Panc1 (cell line): ENCODE data around the gene HSF2. TPM values are rescaled to one million over a fixed set of nuclear protein-coding genes. Genes with fewer than 3 reads are reported as not detected.

Experiments used
- ATAC-seq: fragments of 200-7000 bp; cut with Tn5 transposase; 2 replicates; pipeline ENCODE4 v1.9.1; 2020; ENCODE audit warnings: mild to moderate bottlenecking, moderate library complexity
- BruUV-seq: library from RNA; stranded (reverse); fragments of 400-500 nt; replicated peaks from 2 replicates; lab custom pipeline; 2021; lab: Mats Ljungman, UMichigan
- CTCF ChIA-PET: fragments of 300-600 bp; sonication (Branson Sonifier 250); formaldehyde crosslinking; loops from one replicate; lab custom pipeline; 2022; ENCODE audit warnings: antibody characterized with exemption; lab: Charles Lee
- POLR2A ChIA-PET: fragments of 300-600 bp; sonication (Branson Sonifier 250); formaldehyde crosslinking; loops from one replicate; lab custom pipeline; 2022; ENCODE audit warnings: antibody characterized with exemption; lab: Charles Lee
- DNase-seq: peaks from one replicate; pipeline ENCODE4 v3.0.0-alpha.2; 2010; ENCODE audit warnings: low read depth, low spot score
- H3K27ac ChIP-seq: 2 replicates; pipeline ENCODE4 v1.5.1; 2011; ENCODE audit warnings: mild to moderate bottlenecking, low read length, inconsistent platforms
- H3K27me3 ChIP-seq: fragments of 200-500 bp; sonication (Bioruptor generic); 2 replicates; pipeline ENCODE4 v1.6.0; 2014; ENCODE audit warnings: low read length, inconsistent platforms; ENCODE audit not compliant: control insufficient read depth, insufficient read depth
- H3K36me3 ChIP-seq: fragments of 200-500 bp; sonication (Bioruptor generic); 2 replicates; pipeline ENCODE4 v1.5.1; 2014; ENCODE audit warnings: inconsistent platforms, mild to moderate bottlenecking, low read length, moderate library complexity; ENCODE audit not compliant: control insufficient read depth, insufficient read depth
- H3K4me1 ChIP-seq: 2 replicates; pipeline ENCODE4 v1.5.1; 2011; ENCODE audit warnings: inconsistent platforms, mild to moderate bottlenecking, low read length, moderate library complexity; ENCODE audit not compliant: control insufficient read depth, insufficient read depth
- H3K4me3 ChIP-seq, 2 experiments: 2 replicates each; pipeline ENCODE4 v1.5.1; 2011 to 2012; ENCODE audit warnings: low read depth in 2 of 2, low read length in 2 of 2, mild to moderate bottlenecking in 2 of 2, inconsistent platforms in 1 of 2, moderate library complexity in 1 of 2
- H3K9me3 ChIP-seq: fragments of 200-500 bp; sonication (Bioruptor generic); 2 replicates; pipeline ENCODE4 v1.5.1; 2014; ENCODE audit warnings: low read depth, mild to moderate bottlenecking, inconsistent platforms, low read length, moderate library complexity; ENCODE audit not compliant: control insufficient read depth, insufficient read depth
- CTCF ChIP-seq: fragments of 450-650 bp; IDR thresholded peaks from 2 replicates; pipeline ENCODE4 v1.5.1; 2017; ENCODE audit warnings: mild to moderate bottlenecking
- POLR2AphosphoS5 ChIP-seq: IDR thresholded peaks from 2 replicates; pipeline ENCODE4 v1.6.1; 2012; ENCODE audit warnings: mild to moderate bottlenecking, low read depth, low read length, moderate library complexity
- SIN3A ChIP-seq: IDR thresholded peaks from 2 replicates; pipeline ENCODE4 v1.6.1; 2012; ENCODE audit warnings: low read depth, mild to moderate bottlenecking, low read length, moderate library complexity, borderline replicate concordance; ENCODE audit not compliant: insufficient read depth
- TCF7L2 ChIP-seq: IDR thresholded peaks from 2 replicates; pipeline ENCODE4 v1.6.1; 2011; ENCODE audit warnings: mild to moderate bottlenecking, low read depth, low read length, inconsistent platforms
- in situ Hi-C: cut with HindIII; loops from 2 replicates; pipeline ENCODE4 v1.10.0; 2016; ENCODE audit warnings: low sequenced_read_pairs, low pct_unique_long_range_greater_than_20kb
- intact Hi-C: fragments of 100-400 bp; cut with micrococcal nuclease; formaldehyde crosslinking; loops from one replicate; pipeline ENCODE4 v1.10.0; 2022; ENCODE audit not compliant: unreplicated experiment
- total RNA-seq: library from RNA; stranded (reverse); gene quantifications from one replicate; pipeline ENCODE4 v1.2.1, GENCODE V29; 2021; ENCODE audit not compliant: unreplicated experiment
- TF ChIP-seq, protein P1 (sequence below), 2 experiments: IDR thresholded peaks; 2 replicates each; pipeline ENCODE4 v1.6.1; 2011 to 2012; ENCODE audit warnings: low read depth in 2 of 2, control low read depth in 1 of 2, low read length in 1 of 2, mild to moderate bottlenecking in 1 of 2, moderate library complexity in 1 of 2; ENCODE audit not compliant: insufficient read depth in 1 of 2

Gene HSF2
- total RNA-seq, 1 experiment from 2014 or later: 21.1 TPM

- ATAC-seq: no peak
- H3K4me1 ChIP-seq: no peaks in the 10 kb centered on the region
- no peaks in the 10 kb centered on the region for H3K27me3 ChIP-seq
- in situ Hi-C loops: no loop called here
- H3K36me3 ChIP-seq: no peaks in the 10 kb centered on the region
- ChIA-PET CTCF (no interaction called here), POLR2A (interaction anchor here (0.6 kb wide), 2 partner anchors 176 to 343 kb away, joined by 3 to 4 read pairs; no protein-coding TSS in a partner anchor)
- intact Hi-C loops: no loop called here
- no peak overlapping the region for H3K4me3 ChIP-seq
- no peak overlapping the region for H3K27ac ChIP-seq
- no TSS peak for BruUV-seq
- no peaks in the 10 kb centered on the region for H3K9me3 ChIP-seq
- DNase-seq: no peak
- TF ChIP-seq TCF7L2: no peak
- no peak for TF ChIP-seq POLR2AphosphoS5
- TF ChIP-seq SIN3A: no peak
- no peak for TF ChIP-seq CTCF
- TF ChIP-seq, protein P1, sequence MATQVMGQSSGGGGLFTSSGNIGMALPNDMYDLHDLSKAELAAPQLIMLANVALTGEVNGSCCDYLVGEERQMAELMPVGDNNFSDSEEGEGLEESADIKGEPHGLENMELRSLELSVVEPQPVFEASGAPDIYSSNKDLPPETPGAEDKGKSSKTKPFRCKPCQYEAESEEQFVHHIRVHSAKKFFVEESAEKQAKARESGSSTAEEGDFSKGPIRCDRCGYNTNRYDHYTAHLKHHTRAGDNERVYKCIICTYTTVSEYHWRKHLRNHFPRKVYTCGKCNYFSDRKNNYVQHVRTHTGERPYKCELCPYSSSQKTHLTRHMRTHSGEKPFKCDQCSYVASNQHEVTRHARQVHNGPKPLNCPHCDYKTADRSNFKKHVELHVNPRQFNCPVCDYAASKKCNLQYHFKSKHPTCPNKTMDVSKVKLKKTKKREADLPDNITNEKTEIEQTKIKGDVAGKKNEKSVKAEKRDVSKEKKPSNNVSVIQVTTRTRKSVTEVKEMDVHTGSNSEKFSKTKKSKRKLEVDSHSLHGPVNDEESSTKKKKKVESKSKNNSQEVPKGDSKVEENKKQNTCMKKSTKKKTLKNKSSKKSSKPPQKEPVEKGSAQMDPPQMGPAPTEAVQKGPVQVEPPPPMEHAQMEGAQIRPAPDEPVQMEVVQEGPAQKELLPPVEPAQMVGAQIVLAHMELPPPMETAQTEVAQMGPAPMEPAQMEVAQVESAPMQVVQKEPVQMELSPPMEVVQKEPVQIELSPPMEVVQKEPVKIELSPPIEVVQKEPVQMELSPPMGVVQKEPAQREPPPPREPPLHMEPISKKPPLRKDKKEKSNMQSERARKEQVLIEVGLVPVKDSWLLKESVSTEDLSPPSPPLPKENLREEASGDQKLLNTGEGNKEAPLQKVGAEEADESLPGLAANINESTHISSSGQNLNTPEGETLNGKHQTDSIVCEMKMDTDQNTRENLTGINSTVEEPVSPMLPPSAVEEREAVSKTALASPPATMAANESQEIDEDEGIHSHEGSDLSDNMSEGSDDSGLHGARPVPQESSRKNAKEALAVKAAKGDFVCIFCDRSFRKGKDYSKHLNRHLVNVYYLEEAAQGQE (IDR thresholded peaks at IDR 0.05; ENCODE audit: insufficient read depth in 1 of 2, low read depth in 2 of 2, low read length in 1 of 2): no peak
Observed at GRCh38 chr6:122361314-122361979, 38.0 kb upstream of the HSF2 start.

DNA sequence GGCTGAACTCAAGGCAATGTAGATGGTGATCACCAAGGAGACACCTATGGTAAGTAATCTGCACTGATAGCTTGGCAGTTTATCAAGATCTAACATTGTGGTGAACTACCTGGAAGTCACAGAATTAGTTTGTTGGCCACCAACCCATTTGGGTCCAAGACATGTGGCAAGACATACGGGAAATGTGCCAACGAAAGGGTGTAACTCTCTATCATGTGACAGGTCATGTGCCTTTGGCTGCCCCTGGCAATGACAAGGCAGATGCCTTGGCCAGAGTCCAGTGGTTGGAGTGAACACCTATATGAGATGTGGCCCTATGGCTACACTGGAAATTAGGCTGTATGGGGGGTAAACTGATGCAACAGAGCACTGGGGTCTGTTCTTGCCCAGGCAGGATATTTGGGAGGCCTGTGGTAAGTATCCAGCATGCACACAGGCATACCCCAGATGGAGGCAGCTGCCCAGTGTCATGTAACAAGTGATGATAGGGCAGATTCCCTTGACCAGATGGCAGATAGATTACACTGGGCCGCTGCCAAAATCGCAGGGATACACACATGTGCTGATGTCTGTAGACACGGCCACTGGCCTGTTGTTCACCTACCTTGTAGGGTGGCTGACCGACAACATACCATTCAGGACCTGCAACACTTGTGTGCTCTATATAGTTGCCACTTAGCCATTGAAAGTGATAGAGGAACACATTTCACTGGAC lies 35.5 kb upstream of the HSF2 start:
- Histone ChIP-seq H3K4me1 (no peaks in the 10 kb centered on the region), H3K36me3 (no peaks in the 10 kb centered on the region), H3K27ac (no peak overlapping the region), H3K4me3 (no peak overlapping the region), H3K27me3 (no peaks in the 10 kb centered on the region), H3K9me3 (no peaks in the 10 kb centered on the region)
- DNase-seq (no peak), ATAC-seq (no peak)
- in situ Hi-C loops (no loop called here), intact Hi-C loops (no loop called here)
- TF ChIP-seq, protein P1 (IDR thresholded peaks at IDR 0.05; ENCODE audit: insufficient read depth in 1 of 2, low read depth in 2 of 2, low read length in 1 of 2): no peak
- TF ChIP-seq SIN3A (no peak), TCF7L2 (no peak), POLR2AphosphoS5 (no peak), CTCF (no peak)
- BruUV-seq: no TSS peak
- ChIA-PET POLR2A (no interaction called here), CTCF (no interaction called here)
